Progenitor cell of endocrine pancreas (in vitro differentiated cells): ENCODE data around the gene CLCN2. TPM values are rescaled to one million over a fixed set of nuclear protein-coding genes. Genes with fewer than 3 reads are reported as not detected.

Source experiments
- DNase-seq: peaks from one replicate; pipeline ENCODE4 v3.0.0; 2021; ENCODE audit warnings: low spot score; ENCODE audit not compliant: unreplicated experiment
- H3K27ac Mint-ChIP-seq: 2 replicates; pipeline ENCODE4 v1.8.0; 2021; ENCODE audit warnings: mild to moderate bottlenecking, moderate library complexity, mixed read lengths
- H3K27me3 Mint-ChIP-seq: 2 replicates; pipeline ENCODE4 v1.8.0; 2021; ENCODE audit warnings: mixed read lengths
- H3K36me3 Mint-ChIP-seq: 2 replicates; pipeline ENCODE4 v1.8.0; 2022; ENCODE audit warnings: mixed read lengths; ENCODE audit not compliant: insufficient read depth
- H3K4me1 Mint-ChIP-seq: 2 replicates; pipeline ENCODE4 v1.8.0; 2021; ENCODE audit warnings: low read depth, mixed read lengths
- H3K4me3 Mint-ChIP-seq: 2 replicates; pipeline ENCODE4 v1.8.0; 2021; ENCODE audit warnings: low read depth, mild to moderate bottlenecking, moderate library complexity, mixed read lengths
- H3K9me3 Mint-ChIP-seq: 2 replicates; pipeline ENCODE4 v1.8.0; 2021; ENCODE audit warnings: low read depth, mixed read lengths
- CTCF ChIP-seq: fragments of 200-600 bp; sonication (generic); IDR thresholded peaks from one replicate; pipeline ENCODE4 v1.5.0; 2021; ENCODE audit warnings: antibody characterized with exemption, mild to moderate bottlenecking; ENCODE audit not compliant: unreplicated experiment
- total RNA-seq: library from RNA; stranded (reverse); gene quantifications from 2 replicates; pipeline ENCODE4 v1.2.1, GENCODE V29; 2021

Gene CLCN2
- total RNA-seq, 1 donor from 2014 or later, result 21.9 TPM

GRCh38 chr3:184395320-184395660, 33.9 kb upstream of the CLCN2 start:
- no peak for DNase-seq
- Mint-ChIP-seq H3K36me3 (no peaks in the 10 kb centered on the region), H3K27ac (no peak overlapping the region), H3K4me3 (no peak overlapping the region), H3K9me3 (no peaks in the 10 kb centered on the region), H3K27me3 (peaks cover 25% of the 10 kb centered on the region), H3K4me1 (no peaks in the 10 kb centered on the region)
- no peak for TF ChIP-seq CTCF

GRCh38 chr3:184391266-184391665, 29.9 kb upstream of the CLCN2 start:
- Mint-ChIP-seq H3K9me3 (no peaks in the 10 kb centered on the region), H3K27me3 (peaks cover 15% of the 10 kb centered on the region), H3K4me3 (no peak overlapping the region), H3K36me3 (no peaks in the 10 kb centered on the region), H3K4me1 (no peaks in the 10 kb centered on the region), H3K27ac (no peak overlapping the region)
- no peak for DNase-seq
- TF ChIP-seq CTCF, result no peak

- no peaks in the 10 kb centered on the region for H3K36me3 Mint-ChIP-seq
- no peaks in the 10 kb centered on the region for H3K4me1 Mint-ChIP-seq
- TF ChIP-seq CTCF, result no peak
- H3K27ac Mint-ChIP-seq, result no peak overlapping the region
- H3K4me3 Mint-ChIP-seq, result no peak overlapping the region
- peaks cover 12% of the 10 kb centered on the region for H3K27me3 Mint-ChIP-seq
- DNase-seq, result no peak
- H3K9me3 Mint-ChIP-seq, result no peaks in the 10 kb centered on the region
Measured at GRCh38 chr3:184389935-184390528, 28.6 kb upstream of the CLCN2 start.

- DNase-seq, result no peak
- Mint-ChIP-seq H3K27me3 (peaks cover 14% of the 10 kb centered on the region), H3K4me3 (no peak overlapping the region), H3K27ac (no peak overlapping the region), H3K4me1 (no peaks in the 10 kb centered on the region), H3K36me3 (no peaks in the 10 kb centered on the region), H3K9me3 (no peaks in the 10 kb centered on the region)
- no peak for TF ChIP-seq CTCF
Measured at GRCh38 chr3:184389384-184389783, 28.0 kb upstream of the CLCN2 start.

- no peak overlapping the region for H3K4me3 Mint-ChIP-seq
- H3K27ac Mint-ChIP-seq, result no peak overlapping the region
- peaks cover 19% of the 10 kb centered on the region for H3K27me3 Mint-ChIP-seq
- no peak for TF ChIP-seq CTCF
- no peaks in the 10 kb centered on the region for H3K9me3 Mint-ChIP-seq
- H3K4me1 Mint-ChIP-seq, result no peaks in the 10 kb centered on the region
- no peaks in the 10 kb centered on the region for H3K36me3 Mint-ChIP-seq
- no peak for DNase-seq
Measured at GRCh38 chr3:184388936-184389230, 27.5 kb upstream of the CLCN2 start.
